H1 (cell line): ENCODE data around the gene BLTP3B. TPM values are rescaled to one million over a fixed set of nuclear protein-coding genes. Genes with fewer than 3 reads are reported as not detected.

Experiments
- CTCF ChIA-PET: fragments of 300-600 bp; sonication (Branson Sonifier 250); formaldehyde crosslinking; loops from one replicate; lab custom pipeline; 2021; ENCODE audit not compliant: partially characterized antibody; lab: Charles Lee
- POLR2A ChIA-PET: fragments of 300-600 bp; sonication (Branson Sonifier 250); formaldehyde crosslinking; loops from one replicate; lab custom pipeline; 2021; ENCODE audit warnings: inconsistent platforms; ENCODE audit not compliant: partially characterized antibody; lab: Charles Lee
- DNase-seq, 2 experiments: peaks; one replicate each; pipeline versions ENCODE4 v3.0.0 to v3.0.0-alpha.2; 2010 to 2022; ENCODE audit warnings: low spot score in 2 of 2, low read depth in 1 of 2, mixed read lengths in 1 of 2
- FAIRE-seq: peaks from 2 replicates; lab custom pipeline; 2011; peaks lifted over from hg19 to GRCh38; lab: Jason Lieb, UNC
- H2AFZ ChIP-seq: 2 replicates; pipeline ENCODE4 v1.8.1; 2012; ENCODE audit warnings: low read length, inconsistent platforms
- H2AK5ac ChIP-seq: 2 replicates; pipeline ENCODE4 v1.6.1; 2013; ENCODE audit warnings: low read depth, low read length
- H2BK120ac ChIP-seq: replicated peaks from 2 replicates; pipeline ENCODE3; 2013; ENCODE audit warnings: low read depth, low read length, inconsistent platforms
- H2BK12ac ChIP-seq: 2 replicates; pipeline ENCODE4 v1.6.1; 2013; ENCODE audit warnings: low read depth, low read length
- H2BK15ac ChIP-seq: 2 replicates; pipeline ENCODE4 v1.6.1; 2013; ENCODE audit warnings: low read length
- H2BK20ac ChIP-seq: 2 replicates; pipeline ENCODE4 v1.6.1; 2013; ENCODE audit warnings: low read length
- H2BK5ac ChIP-seq: 2 replicates; pipeline ENCODE4 v1.6.1; 2013; ENCODE audit warnings: low read depth, low read length
- H3K14ac ChIP-seq: 2 replicates; pipeline ENCODE4 v1.6.1; 2013; ENCODE audit warnings: inconsistent platforms; ENCODE audit not compliant: insufficient read length
- H3K18ac ChIP-seq: 2 replicates; pipeline ENCODE4 v1.6.1; 2013; ENCODE audit warnings: low read length; ENCODE audit errors: extremely low read depth
- H3K23ac ChIP-seq: 2 replicates; pipeline ENCODE4 v1.6.1; 2013; ENCODE audit warnings: inconsistent platforms; ENCODE audit not compliant: insufficient read length
- H3K23me2 ChIP-seq: 2 replicates; pipeline ENCODE4 v1.6.1; 2013; ENCODE audit warnings: low read depth, low read length
- H3K27ac ChIP-seq: 2 replicates; pipeline ENCODE4 v1.6.1; 2011; ENCODE audit warnings: low read depth, low read length, inconsistent platforms
- H3K27me3 ChIP-seq, 4 experiments: replicated peaks in 1 of 4; 1 replicate in 1 of 4; 2 replicates in 3 of 4; pipeline versions ENCODE4 v1.6.1 to v1.8.1; 2011 to 2013; ENCODE audit warnings: low read length in 3 of 4, mild to moderate bottlenecking in 3 of 4, inconsistent platforms in 2 of 4, mixed read lengths in 2 of 4, moderate library complexity in 1 of 4; ENCODE audit not compliant: control insufficient read depth in 3 of 4, insufficient read depth in 3 of 4; ENCODE audit errors: extremely low read depth in 1 of 4
- H3K36me3 ChIP-seq, 4 experiments: 2 replicates each; pipeline versions ENCODE4 v1.6.1 to v1.8.1; 2011 to 2013; ENCODE audit warnings: mild to moderate bottlenecking in 4 of 4, low read length in 3 of 4, moderate library complexity in 2 of 4, control low read depth in 1 of 4, inconsistent platforms in 1 of 4; ENCODE audit not compliant: insufficient read depth in 4 of 4, control insufficient read depth in 2 of 4
- H3K4ac ChIP-seq: replicated peaks from 2 replicates; pipeline ENCODE3; 2013; ENCODE audit warnings: low read length, low read depth, mixed read lengths, inconsistent platforms; ENCODE audit not compliant: insufficient read length
- H3K4me1 ChIP-seq, 4 experiments: replicated peaks in 1 of 4; 1 replicate in 1 of 4; 2 replicates in 3 of 4; pipeline versions ENCODE4 v1.6.1 to v1.8.1; 2011 to 2013; ENCODE audit warnings: low read length in 3 of 4, inconsistent platforms in 2 of 4, mixed read lengths in 1 of 4; ENCODE audit not compliant: insufficient read depth in 4 of 4, control insufficient read depth in 3 of 4
- H3K4me2 ChIP-seq, 2 experiments: 2 replicates each; pipeline versions ENCODE4 v1.6.1 to v1.8.1; 2011 to 2013; ENCODE audit warnings: low read depth in 2 of 2, low read length in 2 of 2, control low read depth in 1 of 2, inconsistent platforms in 1 of 2, mild to moderate bottlenecking in 1 of 2; ENCODE audit not compliant: insufficient read depth in 1 of 2
- H3K4me3 ChIP-seq, 4 experiments: fragments of 200-600, 300-600 bp in 1 of 4; sonication (generic), shearing (Covaris generic), sonication (Bioruptor Twin) in 1 of 4; 2 replicates each; pipeline versions ENCODE4 v1.5.1 to v1.8.1; 2011 to 2016; ENCODE audit warnings: low read length in 4 of 4, low read depth in 3 of 4, control low read depth in 2 of 4, inconsistent platforms in 2 of 4, mild to moderate bottlenecking in 2 of 4, mixed read lengths in 1 of 4, moderate library complexity in 1 of 4; ENCODE audit not compliant: insufficient read depth in 2 of 4; ENCODE audit errors: extremely low read depth in 1 of 4
- H3K56ac ChIP-seq: replicated peaks from 2 replicates; pipeline ENCODE3; 2013; ENCODE audit warnings: low read depth, mild to moderate bottlenecking, mixed read lengths, low read length, inconsistent platforms; ENCODE audit not compliant: insufficient read length
- H3K79me1 ChIP-seq: 2 replicates; pipeline ENCODE4 v1.6.1; 2013; ENCODE audit warnings: low read depth, low read length, control low read depth
- H3K79me2 ChIP-seq, 2 experiments: 2 replicates each; pipeline versions ENCODE4 v1.6.1 to v1.8.1; 2012 to 2013; ENCODE audit warnings: low read length in 2 of 2, mild to moderate bottlenecking in 2 of 2, inconsistent platforms in 1 of 2; ENCODE audit not compliant: insufficient read depth in 2 of 2, control insufficient read depth in 1 of 2
- H3K9ac ChIP-seq, 4 experiments: replicated peaks in 1 of 4; 1 replicate in 1 of 4; 2 replicates in 3 of 4; pipeline versions ENCODE4 v1.6.1 to v1.8.1; 2011 to 2013; ENCODE audit warnings: low read depth in 3 of 4, low read length in 3 of 4, control low read depth in 2 of 4, mild to moderate bottlenecking in 2 of 4, moderate library complexity in 2 of 4, inconsistent platforms in 1 of 4; ENCODE audit errors: extremely low read depth in 1 of 4
- H3K9me3 ChIP-seq, 2 experiments: 2 replicates each; pipeline versions ENCODE4 v1.6.1 to v1.8.1; 2012 to 2013; ENCODE audit warnings: mild to moderate bottlenecking in 2 of 2, moderate library complexity in 2 of 2, control low read depth in 1 of 2, inconsistent platforms in 1 of 2, low read depth in 1 of 2, low read length in 1 of 2, mixed read lengths in 1 of 2; ENCODE audit not compliant: insufficient read depth in 2 of 2
- H4K20me1 ChIP-seq, 2 experiments: replicated peaks in 1 of 2; 2 replicates each; pipeline versions ENCODE3 to v1.8.1; 2011 to 2013; ENCODE audit warnings: inconsistent platforms in 2 of 2, low read length in 2 of 2, mild to moderate bottlenecking in 1 of 2; ENCODE audit not compliant: insufficient read depth in 2 of 2, control insufficient read depth in 1 of 2
- H4K5ac ChIP-seq: 2 replicates; pipeline ENCODE4 v1.6.1; 2013; ENCODE audit warnings: low read length, low read depth, mixed read lengths, inconsistent platforms; ENCODE audit not compliant: insufficient read length
- H4K8ac ChIP-seq: 2 replicates; pipeline ENCODE4 v1.8.0; 2013; ENCODE audit warnings: mild to moderate bottlenecking, moderate library complexity, low read length, inconsistent platforms; ENCODE audit not compliant: insufficient read depth; ENCODE audit errors: extremely low read depth
- H4K91ac ChIP-seq: replicated peaks from 2 replicates; pipeline ENCODE3; 2013; ENCODE audit warnings: low read length, mixed read lengths, inconsistent platforms; ENCODE audit not compliant: insufficient read length
- SP4 ChIP-seq: IDR thresholded peaks from 2 replicates; pipeline ENCODE4 v1.6.1; 2012; ENCODE audit warnings: low read length, inconsistent platforms
- TCF12 ChIP-seq: IDR thresholded peaks from 2 replicates; pipeline ENCODE4 v1.6.1; 2011; ENCODE audit warnings: low read depth, mild to moderate bottlenecking, low read length
- WGBS, 2 experiments: shearing (Covaris generic) in 1 of 2; methylation state at CpG; one replicate each; pipeline versions ENCODE4 v1.1.6 to v1.1.7; 2013 to 2015; ENCODE audit warnings: low lambda C conversion rate in 2 of 2, mixed read lengths in 2 of 2, inconsistent platforms in 1 of 2, low coverage in 1 of 2, missing lambda C conversion rate in 1 of 2; ENCODE audit not compliant: insufficient replicate concordance in 2 of 2, insufficient coverage in 1 of 2, insufficient read length in 1 of 2; ENCODE audit errors: extremely low coverage in 1 of 2, missing lambda C conversion rate in 1 of 2; 5-methylcytosine and 5-hydroxymethylcytosine counted together
- polyA plus RNA-seq, 7 experiments: library from polyadenylated mRNA; depleted of rRNA in 3 of 7; stranded (reverse) in 5 of 7; unstranded in 2 of 7; fragments of >200 nt in 5 of 7; fragments of 200-250 nt in 2 of 7; gene quantifications; 1 replicate in 5 of 7; 2 replicates in 1 of 7; 4 replicates in 1 of 7; pipeline versions ENCODE4 v1.2.1 to v1.2.3, GENCODE V29; 2011 to 2013; ENCODE audit warnings: missing spikeins in 2 of 7, mixed read lengths in 2 of 7
- total RNA-seq: library from RNA; stranded (reverse); fragmentation: NEBNext Ultra II Directional; extraction: Animal tissue kit (Norgen Biotek cat#: 25700); gene quantifications from 2 replicates; pipeline ENCODE4 v1.2.1, GENCODE V29; 2021

BLTP3B gene
- total and polyA plus RNA-seq, 2 of the 8 experiments (the other 6 are each of a cell fraction or from before 2014, with no cell fraction given) = 7.0 to 28.6 TPM

DNA sequence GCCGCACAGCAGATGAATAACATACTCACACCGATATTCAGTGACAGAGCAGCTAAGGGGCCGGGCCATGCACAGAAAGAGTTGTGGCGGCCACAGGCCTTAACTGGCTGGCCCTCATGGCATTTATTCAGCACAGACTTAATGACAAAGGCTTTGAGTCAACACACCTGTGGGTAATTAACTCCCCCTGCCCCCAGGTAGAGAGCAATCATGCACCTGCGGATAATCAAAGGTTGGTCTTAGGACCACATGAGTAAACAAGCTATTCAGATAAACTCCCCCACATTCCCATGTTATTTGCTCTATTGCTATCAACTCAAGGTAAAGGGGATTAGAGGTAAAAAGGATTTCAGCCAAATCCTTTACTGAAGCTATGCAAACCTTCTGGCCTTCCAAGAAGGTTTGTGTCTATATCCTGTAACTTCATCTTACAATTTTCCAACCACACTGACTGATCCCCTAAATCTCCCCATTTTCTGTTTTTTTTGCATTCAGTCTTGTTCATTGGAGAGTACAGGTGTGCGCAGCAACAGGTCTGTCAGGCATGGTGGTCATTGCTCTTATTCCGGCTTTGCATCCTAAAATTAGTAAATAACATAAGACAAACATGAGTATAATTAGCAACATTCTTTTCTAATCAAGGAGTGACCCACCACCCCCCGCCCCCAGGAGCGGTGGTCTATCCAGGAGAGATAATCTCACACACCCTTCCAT, 16.9 kb upstream of the BLTP3B start:
- no peak overlapping the region for H3K23ac ChIP-seq
- no peak overlapping the region for H3K4me2 ChIP-seq
- FAIRE-seq = no peak
- H3K27ac ChIP-seq = no peak overlapping the region
- TF ChIP-seq TCF12 (peak; percentile 97), SP4 (no peak)
- TF ChIP-seq, all 59 proteins: peak for 1
- ChIA-PET POLR2A (interaction anchor here (1.2 to 1.6 kb wide), 2 partner anchors 11 to 41 kb away, joined by 6 read pairs; partner anchors contain the start of gene ACTR6), CTCF (interaction anchor here (0.6 to 2.1 kb wide), 5 partner anchors 8 to 84 kb away, joined by 3 to 7 read pairs (median 4); no protein-coding TSS in a partner anchor)
- no peak overlapping the region for H2BK15ac ChIP-seq
- H4K20me1 ChIP-seq = no peaks in the 10 kb centered on the region
- H3K23me2 ChIP-seq = no peaks in the 10 kb centered on the region
- no peak overlapping the region for H2AFZ ChIP-seq
- no peak overlapping the region for H2BK120ac ChIP-seq
- no peak overlapping the region for H3K18ac ChIP-seq
- no peak for DNase-seq
- no peaks in the 10 kb centered on the region for H3K79me1 ChIP-seq
- H3K79me2 ChIP-seq = no peaks in the 10 kb centered on the region
- H4K91ac ChIP-seq = no peak overlapping the region
- no peak overlapping the region for H3K14ac ChIP-seq
- H3K9me3 ChIP-seq = peaks cover 7 to 8% of the 10 kb centered on the region in 2 experiments; a peak in 3 of 4 replicates
- no peak overlapping the region for H3K4me3 ChIP-seq
- no peak overlapping the region for H3K9ac ChIP-seq
- 90% methylated on average over 9 of the region's 9 CpGs; no CpG with 5 or more reads in 1 of the 2 experiments for WGBS, 2 experiments
- no peak overlapping the region for H3K56ac ChIP-seq
- peaks cover 2 to 10% (median 7%) of the 10 kb centered on the region in 4 experiments; a peak in 5 of 7 replicates for H3K4me1 ChIP-seq
- H3K4ac ChIP-seq = no peak overlapping the region
- H3K36me3 ChIP-seq = no peaks in the 10 kb centered on the region; a peak in 1 of 8 replicates
- no peak overlapping the region for H4K8ac ChIP-seq
- H2AK5ac ChIP-seq = peak overlapping the region; percentile 60; the same call in 1 of the 2 replicates
- no peak overlapping the region for H4K5ac ChIP-seq
- no peaks in the 10 kb centered on the region for H3K27me3 ChIP-seq
- H2BK20ac ChIP-seq = no peak overlapping the region
- 0 out of 2 replicates have a peak overlapping the region, but pooled peaks have one; percentile 50 for H2BK12ac ChIP-seq
- no peak overlapping the region for H2BK5ac ChIP-seq
